Right lung (tissue), 5 donors: ENCODE results near the gene CNPPD1. TPM values are rescaled to one million over a fixed set of nuclear protein-coding genes. Genes with fewer than 3 reads are reported as not detected.

Experiments used
- DNase-seq, 2 donors: peaks; one replicate each; pipeline ENCODE4 v3.0.0-alpha.2; 2013
- polyA plus RNA-seq, 5 donors: library from polyadenylated mRNA; unstranded; fragments of 120-200 nt; gene quantifications; one replicate each; pipeline versions ENCODE4 v1.2.1 to v1.2.3, GENCODE V29; 2013; ENCODE audit warnings: inconsistent platforms in 1 of 5, low replicate concordance in 1 of 5; ENCODE audit not compliant: insufficient read length in 5 of 5, insufficient read depth in 1 of 5

CNPPD1 gene
- polyA plus RNA-seq, 5 donors, result 35.5 to 46.1 (median 38.5) TPM

GRCh38 chr2:219165058-219165911 lies 11.4 kb downstream of the CNPPD1 start:
- DNase-seq, result no peak

- no peak for DNase-seq
Measured at GRCh38 chr2:219163156-219163555, 13.6 kb downstream of the CNPPD1 start.

- DNase-seq, result no peak
Measured at GRCh38 chr2:219161097-219161496, 15.6 kb downstream of the CNPPD1 start.

- DNase-seq, result peak; percentile 94 to 96
Measured at GRCh38 chr2:219160186-219161017, 16.3 kb downstream of the CNPPD1 start, which contains the start of gene NHEJ1. Gene NHEJ1, minus strand, starts transcription at chr2:219160815. Its CDS starts 2,453 bp downstream, at chr2:219158362.

- no peak for DNase-seq
Measured at GRCh38 chr2:219159771-219160185, 16.9 kb downstream of the CNPPD1 start.

- DNase-seq, result no peak
Measured at GRCh38 chr2:219158586-219158985, 18.1 kb downstream of the CNPPD1 start.

- DNase-seq, result no peak
Measured at GRCh38 chr2:219158025-219158424, 18.7 kb downstream of the CNPPD1 start.

- no peak for DNase-seq
Measured at GRCh38 chr2:219157396-219157795, 19.3 kb downstream of the CNPPD1 start.

GRCh38 chr2:219155054-219155644 lies 21.6 kb downstream of the CNPPD1 start:
- peak; percentile 48 to 65 for DNase-seq

GRCh38 chr2:219149667-219150066 lies 27.1 kb downstream of the CNPPD1 start:
- DNase-seq, result peak in 1 of 2 donors; percentile 21

- DNase-seq, result no peak
Measured at GRCh38 chr2:219142329-219142728, 34.4 kb downstream of the CNPPD1 start.

GRCh38 chr2:219140722-219141121 lies 36.0 kb downstream of the CNPPD1 start:
- DNase-seq, result no peak

GRCh38 chr2:219133976-219134375 lies 42.7 kb downstream of the CNPPD1 start:
- no peak for DNase-seq

GRCh38 chr2:219131744-219132143 lies 45.0 kb downstream of the CNPPD1 start:
- DNase-seq, result no peak

- no peak for DNase-seq
Measured at GRCh38 chr2:219131327-219131726, 45.4 kb downstream of the CNPPD1 start.

GRCh38 chr2:219129589-219129988 lies 47.1 kb downstream of the CNPPD1 start:
- no peak for DNase-seq

GRCh38 chr2:219128396-219128795 lies 48.3 kb downstream of the CNPPD1 start:
- no peak for DNase-seq

GRCh38 chr2:219127037-219127635 lies 49.6 kb downstream of the CNPPD1 start:
- no peak for DNase-seq

- DNase-seq, result no peak
Measured at GRCh38 chr2:219126555-219126954, 50.2 kb downstream of the CNPPD1 start.

GRCh38 chr2:219125886-219126270 lies 50.8 kb downstream of the CNPPD1 start:
- no peak for DNase-seq

GRCh38 chr2:219125225-219125885 lies 51.4 kb downstream of the CNPPD1 start:
- no peak for DNase-seq
